Sigmoid colon (tissue), 7 donors: ENCODE data around the gene DPM1. TPM values are rescaled to one million over a fixed set of nuclear protein-coding genes. Genes with fewer than 3 reads are reported as not detected.
A peak's percentile ranks its signal among the peaks of the same experiment; 100 is the strongest.

Experiments used
- DNase-seq: peaks from one replicate; pipeline ENCODE4 v3.0.0-alpha.2; 2019
- H3K27ac ChIP-seq, 4 donors: fragments of 200-600 bp; sonication (generic); one replicate each; pipeline ENCODE4 v1.5.1; 2016 to 2019; ENCODE audit warnings: mild to moderate bottlenecking in 1 of 4
- H3K27me3 ChIP-seq, 3 donors: fragments of 200-600 bp; sonication (generic); one replicate each; pipeline ENCODE4 v1.5.1; 2019; ENCODE audit warnings: mild to moderate bottlenecking in 1 of 3
- H3K36me3 ChIP-seq, 4 donors: fragments of 200-600 bp; sonication (generic); one replicate each; pipeline ENCODE4 v1.5.1; 2016 to 2019
- H3K4me1 ChIP-seq, 4 donors: fragments of 200-600 bp; sonication (generic); one replicate each; pipeline ENCODE4 v1.5.1; 2017 to 2019
- H3K4me3 ChIP-seq, 4 donors: fragments of 200-600 bp; sonication (generic); one replicate each; pipeline ENCODE4 v1.5.1; 2017 to 2019; ENCODE audit warnings: mild to moderate bottlenecking in 2 of 4, moderate library complexity in 1 of 4
- H3K9me3 ChIP-seq, 4 donors: fragments of 200-600 bp in 3 of 4; sonication (generic) in 3 of 4; one replicate each; pipeline versions ENCODE4 v1.5.1 to v1.6.1; 2013 to 2019
- EP300 ChIP-seq, 4 donors: sonication (generic); formaldehyde crosslinking; IDR thresholded peaks; one replicate each; pipeline ENCODE4 v1.6.1; 2017; ENCODE audit warnings: antibody characterized with exemption in 4 of 4
- POLR2A ChIP-seq, 2 donors: fragments of 450-650 bp; IDR thresholded peaks; one replicate each; pipeline ENCODE4 v1.6.1; 2016; ENCODE audit warnings: antibody characterized with exemption in 2 of 2, mild to moderate bottlenecking in 2 of 2, moderate library complexity in 2 of 2
- POLR2AphosphoS5 ChIP-seq, 4 donors: sonication (generic); formaldehyde crosslinking; IDR thresholded peaks; one replicate each; pipeline ENCODE4 v1.6.1; 2017; ENCODE audit warnings: antibody characterized with exemption in 4 of 4
- WGBS, 2 donors: extraction: QIAGEN DNeasy Blood & Tissue Kit; methylation state at CpG; one replicate each; pipeline ENCODE4 v1.1.7; 2013; 5-methylcytosine and 5-hydroxymethylcytosine counted together
- intact Hi-C: fragments of 100-400 bp; cut with DNase I; formaldehyde crosslinking; loops from one replicate; pipeline ENCODE4 v1.15.1; 2023
- polyA plus RNA-seq, 3 donors: library from polyadenylated mRNA; stranded (reverse); fragments of 200-250 nt; gene quantifications; one replicate each; pipeline ENCODE4 v1.2.3, GENCODE V29; 2013
- total RNA-seq, 4 donors: library from RNA; depleted of rRNA; stranded (reverse); fragments of >200 nt; gene quantifications; one replicate each; pipeline ENCODE4 v1.1.0, GENCODE V29; 2016
- TF ChIP-seq, protein P1 (sequence below), 4 experiments: fragments of 450-650 bp in 3 of 4; fragments of 200-600 bp in 1 of 4; IDR thresholded peaks; one replicate each; pipeline ENCODE4 v1.5.1; 2016 to 2019; ENCODE audit warnings: antibody characterized with exemption in 4 of 4, mild to moderate bottlenecking in 3 of 4, moderate library complexity in 2 of 4
- donor health status: healthy with polysubstance abuse.
- donor health status: Bipolar disorder and iron deficiency.
- donor health status: healthy.

Gene DPM1
- total and polyA plus RNA-seq, 7 donors, result 45.4 to 94.6 (median 60.4) TPM

DNA sequence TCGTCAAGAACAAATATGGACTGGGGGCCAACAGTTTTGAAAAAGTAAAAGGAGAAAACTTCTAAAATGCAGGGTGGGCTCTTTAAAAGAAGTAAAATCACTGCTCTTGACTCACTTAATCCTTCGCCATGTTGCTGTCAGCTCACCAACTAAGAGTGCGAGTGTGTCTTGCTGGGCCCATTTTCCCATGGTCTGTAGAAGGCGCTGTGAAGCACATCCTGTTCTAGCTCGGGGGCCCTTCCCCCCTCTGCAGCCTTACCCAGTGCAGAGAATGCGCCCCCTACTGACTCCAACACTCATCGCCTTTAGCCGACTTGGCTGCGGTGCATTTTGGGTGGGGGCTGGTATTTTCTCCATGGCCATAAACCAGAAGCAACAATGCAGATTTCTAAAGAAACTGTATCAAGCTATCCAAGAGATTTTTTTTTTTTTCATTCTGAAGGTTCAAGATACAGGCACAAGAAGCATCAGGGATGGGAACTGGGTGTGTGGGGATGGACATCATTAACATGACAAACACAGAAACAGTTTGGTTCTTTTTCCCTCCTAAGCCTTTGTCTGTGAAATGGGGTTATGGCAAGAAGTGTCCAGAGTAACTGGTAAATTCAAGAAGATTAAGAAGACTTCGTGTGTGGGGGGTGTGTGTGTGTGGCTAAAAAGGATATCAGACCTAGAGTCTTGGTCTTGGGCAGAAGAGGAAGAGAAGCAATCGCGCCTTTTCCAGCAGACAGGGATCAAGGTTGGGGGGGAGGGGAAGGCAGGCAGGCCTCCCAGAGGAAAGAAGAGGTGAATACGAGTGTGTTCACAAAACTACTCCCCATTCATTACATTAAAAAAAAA, 28.8 kb downstream of the DPM1 start:
- WGBS, 2 donors, result 7 to 9% methylated on average over 13 of the region's 13 CpGs
- Histone ChIP-seq H3K27ac (peak overlapping the region; percentile 76 to 96 (median 90)), H3K36me3 (peaks cover 0 to 15% (median under 1%) of the 10 kb centered on the region in 4 donors), H3K4me3 (peak overlapping the region; percentile 79 to 89 (median 84)), H3K4me1 (peaks cover 0 to 58% (median 38%) of the 10 kb centered on the region in 4 donors), H3K9me3 (no peaks in the 10 kb centered on the region), H3K27me3 (no peaks in the 10 kb centered on the region)
- TF ChIP-seq EP300 (IDR thresholded peaks at IDR 0.05), result no peak
- TF ChIP-seq, protein P1, sequence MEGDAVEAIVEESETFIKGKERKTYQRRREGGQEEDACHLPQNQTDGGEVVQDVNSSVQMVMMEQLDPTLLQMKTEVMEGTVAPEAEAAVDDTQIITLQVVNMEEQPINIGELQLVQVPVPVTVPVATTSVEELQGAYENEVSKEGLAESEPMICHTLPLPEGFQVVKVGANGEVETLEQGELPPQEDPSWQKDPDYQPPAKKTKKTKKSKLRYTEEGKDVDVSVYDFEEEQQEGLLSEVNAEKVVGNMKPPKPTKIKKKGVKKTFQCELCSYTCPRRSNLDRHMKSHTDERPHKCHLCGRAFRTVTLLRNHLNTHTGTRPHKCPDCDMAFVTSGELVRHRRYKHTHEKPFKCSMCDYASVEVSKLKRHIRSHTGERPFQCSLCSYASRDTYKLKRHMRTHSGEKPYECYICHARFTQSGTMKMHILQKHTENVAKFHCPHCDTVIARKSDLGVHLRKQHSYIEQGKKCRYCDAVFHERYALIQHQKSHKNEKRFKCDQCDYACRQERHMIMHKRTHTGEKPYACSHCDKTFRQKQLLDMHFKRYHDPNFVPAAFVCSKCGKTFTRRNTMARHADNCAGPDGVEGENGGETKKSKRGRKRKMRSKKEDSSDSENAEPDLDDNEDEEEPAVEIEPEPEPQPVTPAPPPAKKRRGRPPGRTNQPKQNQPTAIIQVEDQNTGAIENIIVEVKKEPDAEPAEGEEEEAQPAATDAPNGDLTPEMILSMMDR (IDR thresholded peaks at IDR 0.05), result peak; percentile 75 to 91 (median 84)
- peak; percentile 20 to 67 (median 62) for TF ChIP-seq POLR2AphosphoS5 (IDR thresholded peaks at IDR 0.05)
- DNase-seq, result peak; percentile 94
- intact Hi-C loops, result loop anchor here (2.0 kb wide), 1 partner anchor 111 kb away; no protein-coding TSS in a partner anchor

DNA sequence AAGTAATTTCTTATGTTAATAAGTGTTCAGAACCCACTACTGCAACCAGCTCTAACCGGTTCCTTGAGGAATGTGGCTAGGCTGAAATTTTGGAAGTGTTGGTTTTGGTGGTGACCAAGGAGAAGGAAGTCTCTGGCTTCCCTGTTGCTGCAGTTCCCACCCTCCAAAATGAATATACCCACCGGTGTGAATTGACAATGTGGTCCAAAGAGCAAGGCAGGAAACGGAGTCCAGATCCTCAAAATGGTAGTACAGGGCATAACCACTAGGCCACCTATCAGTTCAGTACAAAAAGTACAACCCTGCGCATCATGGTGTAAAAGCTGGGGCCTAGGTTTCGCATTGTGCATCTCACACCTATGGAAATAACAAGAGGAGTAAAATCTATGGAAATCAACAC, 29.9 kb downstream of the DPM1 start:
- 64 to 68% methylated on average over 5 of the region's 5 CpGs for WGBS, 2 donors
- Histone ChIP-seq H3K27me3 (no peaks in the 10 kb centered on the region), H3K36me3 (peaks cover 0 to 5% (median 0%) of the 10 kb centered on the region in 4 donors), H3K27ac (peak overlapping the region in 2 of 4 donors; percentile 85 to 95), H3K9me3 (no peaks in the 10 kb centered on the region), H3K4me3 (peak overlapping the region in 1 of 4 donors; percentile 84), H3K4me1 (peaks cover 0 to 67% (median 45%) of the 10 kb centered on the region in 4 donors)
- no peak for DNase-seq
- TF ChIP-seq POLR2AphosphoS5 (IDR thresholded peaks at IDR 0.05) (no peak), EP300 (IDR thresholded peaks at IDR 0.05) (no peak), POLR2A (IDR thresholded peaks at IDR 0.05) (no peak)
- TF ChIP-seq, protein P1 (IDR thresholded peaks at IDR 0.05), result no peak
- intact Hi-C loops, result no loop called here

DNA sequence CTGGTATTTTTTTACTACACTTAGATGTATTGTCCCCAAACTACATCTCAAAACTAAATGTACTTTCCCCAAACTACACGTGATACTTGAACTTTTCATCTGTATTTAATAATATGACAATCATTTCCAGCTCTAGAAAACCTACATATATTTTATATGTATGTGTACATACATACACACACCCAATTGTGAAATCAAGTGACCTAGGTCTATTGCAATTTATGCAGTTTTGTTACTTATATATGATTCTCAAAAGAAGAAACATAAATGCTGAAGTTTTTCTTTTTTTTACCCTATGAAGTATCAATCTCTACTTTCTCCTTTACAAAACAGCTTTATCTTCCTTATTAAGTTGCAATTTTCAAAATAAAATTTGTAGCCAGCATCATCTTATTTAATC, 31.8 kb downstream of the DPM1 start:
- WGBS, 2 donors, result 33 to 45% methylated on average over 1 of the region's 1 CpG
- Histone ChIP-seq H3K27me3 (no peaks in the 10 kb centered on the region), H3K27ac (no peak overlapping the region), H3K36me3 (no peaks in the 10 kb centered on the region), H3K4me3 (no peak overlapping the region), H3K4me1 (peaks cover 0 to 80% (median 55%) of the 10 kb centered on the region in 4 donors), H3K9me3 (no peaks in the 10 kb centered on the region)
- intact Hi-C loops, result no loop called here
- no peak for DNase-seq
- TF ChIP-seq EP300 (IDR thresholded peaks at IDR 0.05), result no peak
- TF ChIP-seq, protein P1 (IDR thresholded peaks at IDR 0.05), result no peak
- no peak for TF ChIP-seq POLR2AphosphoS5 (IDR thresholded peaks at IDR 0.05)
- TF ChIP-seq POLR2A (IDR thresholded peaks at IDR 0.05), result no peak

DNA sequence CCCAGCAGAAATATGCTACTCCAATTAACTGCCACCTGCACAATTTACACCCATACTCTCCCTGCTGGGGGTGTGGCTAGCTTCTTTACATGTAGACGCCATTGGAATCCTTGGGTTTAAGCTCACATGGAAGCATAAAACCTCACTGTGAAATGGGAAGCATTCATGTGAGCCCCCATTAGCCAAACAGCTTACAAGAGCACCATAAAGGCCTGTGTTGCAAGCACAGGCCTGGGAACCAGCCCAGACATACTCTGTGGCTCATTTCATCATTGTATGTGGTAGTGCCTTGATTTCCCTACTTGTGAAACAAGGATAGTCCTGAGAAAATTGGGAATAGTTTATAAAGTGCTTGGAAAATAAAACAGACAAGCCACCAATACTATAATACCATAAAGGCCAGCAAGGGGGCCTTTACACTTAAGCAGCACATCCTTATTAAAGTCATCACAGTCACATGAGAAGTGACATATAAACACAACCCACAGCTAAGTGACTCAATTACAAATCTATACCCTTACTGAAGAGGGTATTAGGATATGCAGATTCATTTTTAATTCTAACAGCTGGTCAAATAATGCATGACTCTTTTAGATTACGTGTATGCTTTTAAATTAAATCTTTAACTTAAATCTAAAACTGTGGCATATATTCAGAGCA, 33.9 kb downstream of the DPM1 start:
- Histone ChIP-seq H3K4me3 (no peak overlapping the region), H3K27me3 (no peaks in the 10 kb centered on the region), H3K36me3 (no peaks in the 10 kb centered on the region), H3K4me1 (peaks cover 0 to 97% (median 67%) of the 10 kb centered on the region in 4 donors), H3K27ac (no peak overlapping the region), H3K9me3 (no peaks in the 10 kb centered on the region)
- TF ChIP-seq POLR2A (IDR thresholded peaks at IDR 0.05) (no peak), EP300 (IDR thresholded peaks at IDR 0.05) (no peak), POLR2AphosphoS5 (IDR thresholded peaks at IDR 0.05) (no peak)
- TF ChIP-seq, protein P1 (IDR thresholded peaks at IDR 0.05), result no peak
- 47 to 72% methylated on average over 2 of the region's 2 CpGs for WGBS, 2 donors
- intact Hi-C loops, result no loop called here
- no peak for DNase-seq
